ENCODE measurements around the gene SEH1L.

The SEH1L gene

DNA sequence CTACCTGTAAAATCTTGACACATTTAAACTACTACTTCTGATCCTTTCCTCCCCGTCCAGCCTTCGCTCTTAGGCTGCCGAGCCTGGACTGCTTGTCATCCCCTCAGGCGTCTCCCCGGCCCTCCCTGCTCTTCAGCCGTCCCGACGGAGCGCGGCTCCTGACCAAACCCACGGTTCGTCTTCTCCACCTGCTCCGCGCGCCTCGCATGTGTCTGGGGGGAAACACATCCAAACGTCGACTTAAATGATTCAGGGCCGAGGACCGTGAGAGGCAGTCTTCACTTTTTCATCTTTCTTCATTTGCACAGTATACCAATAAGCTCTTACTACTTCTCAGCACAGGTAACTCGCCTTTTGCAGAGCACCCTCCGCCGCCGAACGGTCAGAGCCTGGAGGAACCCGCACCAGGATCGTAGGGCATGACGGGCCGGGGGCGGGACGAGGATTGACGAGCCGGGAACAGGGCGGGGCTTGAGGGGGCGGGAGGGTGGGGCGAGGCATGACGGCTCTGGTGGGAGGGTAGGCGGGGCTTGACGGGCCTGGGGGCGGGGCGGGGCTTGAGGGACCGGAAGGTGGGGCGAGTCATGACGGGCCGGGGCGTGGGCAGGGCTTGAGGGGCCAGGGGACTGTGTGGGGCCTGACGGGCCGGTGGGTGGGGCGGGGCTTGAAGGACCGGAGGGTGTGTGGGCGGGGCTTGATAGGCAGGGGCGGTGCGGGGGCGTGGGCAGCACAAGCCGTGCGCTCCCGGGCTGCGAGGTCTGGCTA lies at the start of gene SEH1L (continued):
- no peak for TF ChIP-seq ZNF596 (tag by site-specific recombination; IDR thresholded peaks at IDR 0.05)
- TF ChIP-seq MZF1 (tag by site-specific recombination; IDR thresholded peaks at IDR 0.05; ENCODE audit: borderline replicate concordance): no peak
- TF ChIP-seq GLI2 (tag by site-specific recombination; IDR thresholded peaks at IDR 0.05; ENCODE audit: borderline replicate concordance, low read depth): no peak
- no peak for TF ChIP-seq ZIC2 (tag by site-specific recombination; IDR thresholded peaks at IDR 0.05)
- TF ChIP-seq KLF9 (tag by site-specific recombination; IDR thresholded peaks at IDR 0.05; ENCODE audit: low read depth): peak; percentile 23; the same call in 1 of the 2 replicates
- 0 out of 2 replicates have a peak, but pooled peaks have one; percentile 59 for TF ChIP-seq ZNF366 (tag by site-specific recombination; conservative IDR thresholded peaks at IDR 0.05)
- no peak for TF ChIP-seq ZNF560 (tag by site-specific recombination; IDR thresholded peaks at IDR 0.05; ENCODE audit: borderline replicate concordance)
- no peak for TF ChIP-seq ZNF133 (tag by site-specific recombination; IDR thresholded peaks at IDR 0.05)
- TF ChIP-seq YY1 (tag by site-specific recombination; IDR thresholded peaks at IDR 0.05): no peak
- TF ChIP-seq, protein P1, sequence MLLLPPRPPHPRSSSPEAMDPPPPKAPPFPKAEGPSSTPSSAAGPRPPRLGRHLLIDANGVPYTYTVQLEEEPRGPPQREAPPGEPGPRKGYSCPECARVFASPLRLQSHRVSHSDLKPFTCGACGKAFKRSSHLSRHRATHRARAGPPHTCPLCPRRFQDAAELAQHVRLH (tag by site-specific recombination; IDR thresholded peaks at IDR 0.05): 0 out of 2 replicates have a peak, but pooled peaks have one; percentile 19
- TF ChIP-seq, protein P2, sequence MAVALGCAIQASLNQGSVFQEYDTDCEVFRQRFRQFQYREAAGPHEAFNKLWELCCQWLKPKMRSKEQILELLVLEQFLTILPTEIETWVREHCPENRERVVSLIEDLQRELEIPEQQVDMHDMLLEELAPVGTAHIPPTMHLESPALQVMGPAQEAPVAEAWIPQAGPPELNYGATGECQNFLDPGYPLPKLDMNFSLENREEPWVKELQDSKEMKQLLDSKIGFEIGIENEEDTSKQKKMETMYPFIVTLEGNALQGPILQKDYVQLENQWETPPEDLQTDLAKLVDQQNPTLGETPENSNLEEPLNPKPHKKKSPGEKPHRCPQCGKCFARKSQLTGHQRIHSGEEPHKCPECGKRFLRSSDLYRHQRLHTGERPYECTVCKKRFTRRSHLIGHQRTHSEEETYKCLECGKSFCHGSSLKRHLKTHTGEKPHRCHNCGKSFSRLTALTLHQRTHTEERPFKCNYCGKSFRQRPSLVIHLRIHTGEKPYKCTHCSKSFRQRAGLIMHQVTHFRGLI (tag by site-specific recombination; IDR thresholded peaks at IDR 0.05): no peak
- TF ChIP-seq, protein P3, sequence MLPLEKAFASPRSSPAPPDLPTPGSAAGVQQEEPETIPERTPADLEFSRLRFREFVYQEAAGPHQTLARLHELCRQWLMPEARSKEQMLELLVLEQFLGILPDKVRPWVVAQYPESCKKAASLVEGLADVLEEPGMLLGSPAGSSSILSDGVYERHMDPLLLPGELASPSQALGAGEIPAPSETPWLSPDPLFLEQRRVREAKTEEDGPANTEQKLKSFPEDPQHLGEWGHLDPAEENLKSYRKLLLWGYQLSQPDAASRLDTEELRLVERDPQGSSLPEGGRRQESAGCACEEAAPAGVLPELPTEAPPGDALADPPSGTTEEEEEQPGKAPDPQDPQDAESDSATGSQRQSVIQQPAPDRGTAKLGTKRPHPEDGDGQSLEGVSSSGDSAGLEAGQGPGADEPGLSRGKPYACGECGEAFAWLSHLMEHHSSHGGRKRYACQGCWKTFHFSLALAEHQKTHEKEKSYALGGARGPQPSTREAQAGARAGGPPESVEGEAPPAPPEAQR (tag by site-specific recombination; IDR thresholded peaks at IDR 0.05): no peak
- peak; percentile 83; the same call in 1 of the 2 replicates for TF ChIP-seq ZNF501 (tag by site-specific recombination; IDR thresholded peaks at IDR 0.05)
- 0 out of 2 replicates have a peak, but pooled peaks have one; percentile 22 for TF ChIP-seq HOXC10 (CRISPR knock-in tag; IDR thresholded peaks at IDR 0.05)
- 0 out of 2 replicates have a peak, but pooled peaks have one; percentile 2 for TF ChIP-seq KLF8 (tag by site-specific recombination; IDR thresholded peaks at IDR 0.05)
- no peak for TF ChIP-seq ZNF658 (tag by site-specific recombination; IDR thresholded peaks at IDR 0.05)
- no peak for TF ChIP-seq GFI1B (tag by site-specific recombination; IDR thresholded peaks at IDR 0.05)
- no peak for TF ChIP-seq ZNF140 (tag by site-specific recombination; IDR thresholded peaks at IDR 0.05)
- no peak for TF ChIP-seq SETDB1 (IDR thresholded peaks at IDR 0.05; ENCODE audit: insufficient read length, low read length)
- TF ChIP-seq ZBTB17 (tag by site-specific recombination; IDR thresholded peaks at IDR 0.05): peak; percentile 88
- no peak for TF ChIP-seq ZNF670 (tag by site-specific recombination; IDR thresholded peaks at IDR 0.05; ENCODE audit: low read depth)
- TF ChIP-seq, protein P4, sequence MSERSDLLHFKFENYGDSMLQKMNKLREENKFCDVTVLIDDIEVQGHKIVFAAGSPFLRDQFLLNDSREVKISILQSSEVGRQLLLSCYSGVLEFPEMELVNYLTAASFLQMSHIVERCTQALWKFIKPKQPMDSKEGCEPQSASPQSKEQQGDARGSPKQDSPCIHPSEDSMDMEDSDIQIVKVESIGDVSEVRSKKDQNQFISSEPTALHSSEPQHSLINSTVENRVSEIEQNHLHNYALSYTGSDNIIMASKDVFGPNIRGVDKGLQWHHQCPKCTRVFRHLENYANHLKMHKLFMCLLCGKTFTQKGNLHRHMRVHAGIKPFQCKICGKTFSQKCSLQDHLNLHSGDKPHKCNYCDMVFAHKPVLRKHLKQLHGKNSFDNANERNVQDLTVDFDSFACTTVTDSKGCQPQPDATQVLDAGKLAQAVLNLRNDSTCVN (tag by site-specific recombination; optimal IDR thresholded peaks at IDR 0.05): no peak
- no peak for TF ChIP-seq ZNF121 (tag by site-specific recombination; IDR thresholded peaks at IDR 0.05)
- no peak for TF ChIP-seq ZNF791 (tag by site-specific recombination; IDR thresholded peaks at IDR 0.05)
- TF ChIP-seq ZNF2 (tag by site-specific recombination; IDR thresholded peaks at IDR 0.05): no peak; the same call in 1 of the 2 replicates
- peak; percentile 44; the same call in 1 of the 2 replicates for TF ChIP-seq ZNF610 (tag by site-specific recombination; IDR thresholded peaks at IDR 0.05; ENCODE audit: borderline replicate concordance)
- no peak for TF ChIP-seq ZSCAN23 (tag by site-specific recombination; IDR thresholded peaks at IDR 0.05)
- TF ChIP-seq ZFP37 (tag by site-specific recombination; IDR thresholded peaks at IDR 0.05): peak; percentile 86; the same call in 1 of the 2 replicates
- TF ChIP-seq, protein P5, sequence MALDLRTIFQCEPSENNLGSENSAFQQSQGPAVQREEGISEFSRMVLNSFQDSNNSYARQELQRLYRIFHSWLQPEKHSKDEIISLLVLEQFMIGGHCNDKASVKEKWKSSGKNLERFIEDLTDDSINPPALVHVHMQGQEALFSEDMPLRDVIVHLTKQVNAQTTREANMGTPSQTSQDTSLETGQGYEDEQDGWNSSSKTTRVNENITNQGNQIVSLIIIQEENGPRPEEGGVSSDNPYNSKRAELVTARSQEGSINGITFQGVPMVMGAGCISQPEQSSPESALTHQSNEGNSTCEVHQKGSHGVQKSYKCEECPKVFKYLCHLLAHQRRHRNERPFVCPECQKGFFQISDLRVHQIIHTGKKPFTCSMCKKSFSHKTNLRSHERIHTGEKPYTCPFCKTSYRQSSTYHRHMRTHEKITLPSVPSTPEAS (tag by site-specific recombination; IDR thresholded peaks at IDR 0.05): no peak
- TF ChIP-seq RBAK (tag by site-specific recombination; IDR thresholded peaks at IDR 0.05): no peak
- TF ChIP-seq ZFP69B (tag by site-specific recombination; IDR thresholded peaks at IDR 0.05): no peak
- TF ChIP-seq ZNF843 (tag by site-specific recombination; IDR thresholded peaks at IDR 0.05): no peak
- peak; percentile 85 for TF ChIP-seq EGR2 (tag by site-specific recombination; IDR thresholded peaks at IDR 0.05; ENCODE audit: low read depth)

Data from HEK293 (cell line).